GM21423 (cell line): ENCODE results near the gene ACACB.

Source experiments
- ATAC-seq: cut with Tn5 transposase; IDR thresholded peaks from one replicate; pipeline ENCODE4 v1.9.1; 2021; ENCODE audit warnings: mild to moderate bottlenecking, moderate library complexity; ENCODE audit not compliant: unreplicated experiment

Gene ACACB

DNA sequence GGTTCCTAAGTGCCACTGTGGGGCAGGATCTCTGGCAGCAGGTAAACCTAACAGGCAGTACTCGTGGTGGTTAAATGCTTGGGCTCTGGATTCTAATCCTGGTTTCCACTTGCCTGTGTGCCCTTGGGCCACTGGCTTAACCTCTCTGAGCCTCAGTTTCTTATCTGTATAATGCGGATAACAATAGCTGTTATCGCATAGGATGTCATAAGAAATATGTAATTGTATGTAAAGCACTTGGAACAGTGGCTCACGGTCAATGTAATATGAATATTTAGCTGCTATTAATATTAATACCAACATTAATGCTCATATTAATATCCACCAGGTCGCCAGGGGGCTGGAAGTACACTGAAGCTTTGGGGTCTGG lies 175.9 kb downstream of the ACACB start:
- no peak for ATAC-seq

- no peak for ATAC-seq
These were observed 176.7 kb downstream of the ACACB start for GRCh38 chr12:109293106-109293505.

- ATAC-seq: no peak
These were observed 178.0 kb downstream of the ACACB start for GRCh38 chr12:109294286-109294796.

DNA sequence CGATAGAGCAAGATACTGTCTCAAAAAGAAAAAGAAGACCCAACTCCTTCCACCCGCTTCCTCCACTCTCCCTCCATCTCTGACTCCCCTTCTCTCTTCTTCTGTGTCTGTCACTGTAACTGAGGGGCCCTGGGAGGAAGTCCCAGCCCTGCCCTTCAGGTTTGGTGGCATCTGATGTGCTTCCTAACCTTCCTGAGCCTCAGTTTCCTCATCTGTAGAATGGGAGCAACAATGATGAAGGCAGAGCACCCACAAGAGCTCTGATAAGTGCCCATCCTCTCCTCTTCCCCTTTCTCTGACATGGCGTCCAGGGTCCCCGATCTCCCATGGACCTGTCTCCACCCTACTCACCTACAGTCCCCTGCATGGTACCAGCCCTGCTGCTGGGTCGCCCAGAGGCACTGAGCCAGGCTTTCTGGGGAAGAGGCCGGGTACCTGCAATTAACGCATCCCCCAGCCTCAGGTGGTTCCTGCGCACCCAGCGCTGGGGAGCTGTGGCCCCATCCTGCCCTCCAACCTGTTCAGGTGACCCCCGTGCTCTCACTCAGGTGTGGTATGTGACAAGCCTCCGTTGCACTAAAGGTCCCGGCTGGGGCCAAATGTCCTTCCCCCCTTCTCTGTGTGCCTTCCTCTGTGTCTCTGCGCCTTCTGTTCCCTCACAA lies 179.5 kb downstream of the ACACB start:
- ATAC-seq: no peak

DNA sequence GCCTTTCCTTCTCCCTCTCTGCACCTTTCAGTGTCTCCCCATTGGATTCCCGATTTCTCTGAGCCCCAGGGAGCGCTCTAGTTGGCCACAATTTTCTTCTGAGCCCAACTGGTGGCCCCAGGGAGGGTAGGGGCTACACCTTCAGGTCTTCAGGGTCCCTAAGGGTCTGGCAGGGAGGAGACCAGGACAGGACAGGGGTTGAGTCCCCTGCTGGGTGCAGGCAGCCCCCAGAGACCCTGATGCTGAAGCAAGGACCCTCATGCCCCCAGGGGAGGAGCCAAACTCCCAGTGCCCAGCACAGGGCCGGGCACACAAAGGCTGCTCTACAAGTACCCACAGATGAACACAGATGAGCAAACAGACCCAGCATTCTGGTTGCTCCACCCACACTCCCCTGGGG lies 180.0 kb downstream of the ACACB start:
- ATAC-seq: no peak

DNA sequence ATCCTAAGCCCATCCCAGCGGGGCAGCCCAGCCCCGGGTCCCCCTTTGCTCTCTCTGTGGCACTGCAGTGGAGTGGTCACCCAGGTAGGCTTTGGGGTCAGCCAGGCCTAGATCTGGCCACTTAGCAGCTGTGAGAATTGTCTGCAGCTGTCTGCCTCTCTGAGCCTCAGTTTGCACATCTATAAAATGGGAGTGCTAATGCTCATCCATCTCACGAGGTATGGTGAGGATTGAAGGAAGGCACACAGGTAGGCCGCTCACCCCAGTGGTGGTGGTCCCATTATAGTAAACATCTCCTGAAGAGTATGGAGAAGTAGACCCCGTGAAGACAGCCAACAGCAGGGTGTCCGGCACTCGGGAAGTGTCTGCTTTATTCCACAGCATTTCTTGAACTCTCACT lies 183.5 kb downstream of the ACACB start:
- no peak for ATAC-seq

GRCh38 chr12:109301643-109302168 lies 185.3 kb downstream of the ACACB start:
- no peak for ATAC-seq

DNA sequence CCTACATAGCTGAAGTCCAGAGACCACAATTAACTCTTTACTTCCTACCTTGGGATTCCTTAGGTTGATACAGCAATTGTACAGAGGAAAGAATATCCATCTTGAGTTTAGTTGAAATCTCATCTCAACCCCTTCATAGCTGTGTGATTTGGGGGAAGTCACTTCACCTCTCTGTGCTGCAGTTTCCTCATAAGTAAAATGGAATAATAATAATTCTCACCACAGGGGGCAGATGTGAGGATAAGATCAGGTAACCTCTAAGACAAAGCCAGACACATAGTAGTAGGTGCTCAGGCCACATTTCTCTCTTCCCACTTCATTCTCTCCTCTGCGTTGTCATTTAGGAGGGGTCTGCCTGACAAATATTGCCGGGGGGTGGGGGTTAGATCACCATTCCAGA lies 186.0 kb downstream of the ACACB start:
- no peak for ATAC-seq

DNA sequence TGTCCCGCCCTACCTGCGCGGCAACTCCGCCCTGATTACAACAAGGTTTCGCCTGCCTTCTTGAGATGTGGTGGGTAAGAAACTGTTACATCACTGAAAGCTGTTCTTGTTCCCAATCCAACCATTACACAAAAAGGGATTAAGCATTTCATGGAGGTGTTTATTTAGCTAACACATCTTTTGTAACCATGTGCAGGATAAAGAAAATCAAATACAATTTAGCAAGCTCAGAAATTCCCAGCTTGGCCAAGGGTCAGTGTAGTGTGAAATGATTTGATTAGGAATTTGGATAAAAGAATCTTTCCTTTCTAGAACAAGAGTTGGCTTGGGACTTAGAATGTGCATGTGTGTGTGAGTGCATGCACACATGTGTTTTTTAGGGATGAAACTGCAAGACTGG lies 186.4 kb downstream of the ACACB start:
- ATAC-seq: no peak

- no peak for ATAC-seq
These were observed 188.1 kb downstream of the ACACB start for GRCh38 chr12:109304485-109304884.

- ATAC-seq: no peak
These were observed 189.2 kb downstream of the ACACB start for GRCh38 chr12:109305547-109305946.

- no peak for ATAC-seq
These were observed 190.7 kb downstream of the ACACB start for GRCh38 chr12:109307051-109307450.

DNA sequence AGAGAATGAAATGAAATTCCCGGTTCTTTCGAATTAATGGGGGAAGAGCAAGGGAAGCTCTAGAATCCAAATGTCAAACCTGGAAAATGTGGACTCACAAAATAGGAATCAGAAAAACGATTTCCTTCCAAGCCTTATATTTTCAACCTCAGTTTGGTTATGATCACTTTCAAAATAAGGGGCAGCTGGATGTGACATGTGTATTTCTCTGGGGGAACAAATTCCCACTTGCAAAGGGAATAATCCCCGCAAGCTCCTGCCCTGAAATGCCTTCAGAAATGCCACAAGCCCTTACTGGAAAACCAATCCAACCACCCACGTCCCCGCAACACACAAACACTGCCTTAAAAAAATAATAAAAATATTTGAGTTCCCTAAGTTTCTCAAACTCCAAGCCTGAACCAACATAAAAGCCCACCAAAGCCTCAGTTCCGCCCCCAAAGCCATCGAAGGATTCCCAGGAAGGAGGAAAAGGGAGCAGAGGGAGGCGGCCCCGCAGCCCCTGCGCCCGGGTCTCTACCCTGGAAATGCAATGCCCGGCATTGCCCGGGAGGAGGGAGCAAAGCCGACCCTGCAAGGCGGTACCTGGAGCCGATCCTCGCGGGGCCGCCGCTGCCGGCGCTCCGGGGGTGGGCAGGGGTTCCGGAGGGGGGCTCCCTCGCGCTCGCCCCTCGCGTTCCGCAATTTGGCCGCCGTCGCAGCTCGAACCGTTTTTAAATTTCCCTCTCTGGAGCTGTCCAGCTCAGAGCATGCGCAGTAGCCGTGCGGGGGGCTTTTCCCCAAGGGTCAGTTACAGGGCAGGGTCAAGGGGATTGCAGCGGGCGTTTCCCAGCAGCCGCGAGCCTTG lies 192.4 kb downstream of the ACACB start, which contains the start of gene FOXN4:
Gene FOXN4 (minus strand): TSS at position 751 of the 847 bp plus-strand sequence. CDS start 963 bp downstream, outside the sequence.
- no peak for ATAC-seq

DNA sequence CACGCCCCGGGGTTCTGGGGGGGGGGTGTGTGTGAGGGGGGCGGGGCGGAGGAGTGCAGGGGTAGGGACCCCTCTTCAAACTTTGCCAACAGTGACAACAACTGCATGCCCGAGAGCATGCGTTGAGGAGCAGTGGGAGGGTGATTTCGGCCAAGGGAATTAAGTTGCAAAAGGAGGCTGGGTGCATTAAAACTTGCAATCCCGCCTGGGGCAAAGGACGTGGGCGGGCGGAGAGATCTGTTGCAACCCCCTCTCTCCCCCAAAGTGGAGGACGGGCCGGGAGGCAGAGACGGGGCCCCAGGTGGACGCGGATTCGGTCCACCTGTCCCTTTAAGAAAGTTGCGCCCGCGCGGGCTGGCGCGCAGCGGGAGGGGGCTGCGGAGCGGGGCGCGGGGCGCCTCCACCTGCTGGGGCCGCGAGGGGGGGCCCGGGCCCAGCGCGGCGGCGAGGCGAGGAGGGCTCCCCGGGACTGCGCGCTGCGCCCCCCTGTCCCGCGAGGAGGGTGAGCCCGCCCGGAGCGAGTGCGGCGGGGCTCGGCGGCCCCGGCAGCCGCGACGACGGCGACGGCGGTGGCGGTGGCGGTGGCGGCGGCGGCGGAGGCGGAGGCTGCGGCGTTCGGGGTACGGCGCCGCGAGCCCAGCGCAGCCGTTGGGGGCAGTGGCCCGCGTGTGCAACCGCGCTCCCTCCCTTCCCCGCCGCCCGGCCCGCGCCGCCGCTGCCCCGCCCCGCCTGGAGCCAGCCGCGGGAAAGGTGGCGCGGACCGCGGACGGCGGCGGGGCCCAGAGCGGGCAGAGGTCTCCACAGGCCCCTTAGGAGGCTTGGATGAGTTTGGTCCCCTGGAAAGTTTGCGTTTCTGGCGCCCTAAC lies 193.2 kb downstream of the ACACB start:
- ATAC-seq: no peak

- ATAC-seq: no peak
These were observed 194.1 kb downstream of the ACACB start for GRCh38 chr12:109310247-109311125.
